GM19043 (cell line): ENCODE measurements around the gene CPED1.
"Not testable (repeated sequence)": the region's sequence is repeated elsewhere in the genome, so short reads cannot be mapped to it uniquely, and the experiment has no call there.

Experiments
- ATAC-seq: cut with Tn5 transposase; IDR thresholded peaks from one replicate; pipeline ENCODE4 v1.9.1; 2021; ENCODE audit warnings: low read depth; ENCODE audit not compliant: unreplicated experiment

The CPED1 gene

DNA sequence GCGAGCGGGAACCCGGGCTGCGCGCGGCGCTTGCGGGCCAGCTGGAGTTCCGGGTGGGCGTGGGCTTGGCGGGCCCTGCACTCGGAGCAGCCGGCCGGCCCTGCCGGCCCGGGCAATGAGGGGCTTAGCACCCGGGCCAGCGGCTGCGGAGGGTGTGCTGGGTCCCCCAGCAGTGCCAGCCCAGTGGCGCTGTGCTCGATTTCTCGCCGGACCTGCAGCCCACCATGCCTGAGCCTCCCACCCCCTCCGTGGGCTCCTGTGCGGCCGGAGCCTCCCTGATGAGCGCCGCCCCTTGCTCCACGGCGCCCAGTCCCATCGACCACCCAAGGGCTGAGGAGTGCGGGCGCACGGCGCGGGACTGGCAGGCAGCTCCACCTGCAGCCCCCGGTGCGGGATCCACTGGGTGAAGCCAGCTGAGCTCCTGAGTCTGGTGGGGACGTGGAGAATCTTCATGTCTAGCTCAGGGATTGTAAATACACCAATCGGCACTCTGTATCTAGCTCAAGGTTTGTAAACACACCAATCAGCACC lies 71.5 kb downstream of the CPED1 start:
- ATAC-seq = not testable (repeated sequence)

DNA sequence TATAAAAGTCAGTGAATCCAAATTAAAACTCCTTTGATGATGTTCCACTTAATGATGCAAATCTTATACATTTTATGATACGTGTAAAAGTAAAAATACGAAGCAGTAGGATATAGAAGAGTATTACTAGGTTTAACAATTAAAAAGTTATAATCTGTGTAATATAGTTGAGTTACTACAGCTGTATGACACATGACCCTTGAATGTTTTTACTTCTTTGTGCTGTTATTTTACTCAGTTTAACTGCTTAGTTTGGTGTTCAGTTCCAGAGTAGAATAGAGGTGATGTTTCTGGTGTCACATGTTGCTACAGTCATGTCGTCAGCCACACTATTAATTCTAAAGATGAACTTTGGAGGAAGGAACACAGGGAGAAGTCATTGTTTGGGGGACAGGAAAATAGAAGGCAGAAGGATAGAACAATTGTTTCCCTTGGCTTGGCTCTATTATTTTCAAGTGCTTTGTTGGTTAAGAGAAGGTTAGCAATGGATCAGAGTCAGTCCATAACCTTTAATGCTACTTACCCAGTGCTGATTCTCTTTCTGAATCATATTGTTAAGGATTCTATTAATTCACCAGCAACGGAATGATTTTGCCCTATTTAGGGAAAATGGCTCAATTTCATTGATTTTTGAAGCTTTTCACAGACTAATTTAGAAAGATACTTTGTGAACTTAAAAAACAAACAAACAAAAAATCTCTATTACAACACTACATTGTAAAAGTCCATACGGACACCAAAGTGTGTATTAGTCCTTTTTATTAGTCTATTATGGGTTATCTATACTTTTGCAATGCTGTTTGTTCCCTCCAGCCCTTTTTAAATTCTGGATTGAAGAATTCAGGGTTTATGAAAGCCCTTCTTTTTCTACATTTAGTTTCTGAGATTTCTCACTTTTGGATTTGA lies 73.4 kb downstream of the CPED1 start:
- ATAC-seq = no peak

DNA sequence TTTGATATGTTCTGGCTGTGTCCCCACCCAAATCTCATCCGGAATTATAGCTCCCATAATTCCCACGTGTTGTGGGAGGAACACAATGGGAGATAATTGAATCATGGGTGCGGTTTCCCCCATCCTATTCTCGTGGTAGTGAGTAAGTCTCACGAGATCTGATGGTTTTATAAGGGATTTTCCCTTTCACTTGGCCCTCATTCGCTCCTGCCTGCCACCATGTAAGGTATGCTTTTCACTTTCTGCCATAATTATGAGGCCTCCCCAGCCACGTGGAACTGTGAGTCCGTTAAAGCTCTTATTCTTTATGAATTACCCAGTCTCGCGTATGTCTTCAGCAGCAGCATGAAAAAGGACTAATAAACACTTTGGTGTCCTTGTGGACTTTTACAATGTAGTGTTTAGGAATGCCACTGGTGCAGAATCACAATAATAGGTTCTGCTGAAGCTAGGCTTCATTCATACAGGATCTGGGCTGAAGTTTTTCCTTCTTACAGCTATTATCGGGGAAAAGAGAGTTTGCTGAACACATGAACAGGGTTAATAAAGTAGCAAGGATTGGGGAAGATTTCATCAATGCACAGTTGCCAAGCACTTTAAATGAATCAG lies 74.3 kb downstream of the CPED1 start:
- no peak for ATAC-seq

DNA sequence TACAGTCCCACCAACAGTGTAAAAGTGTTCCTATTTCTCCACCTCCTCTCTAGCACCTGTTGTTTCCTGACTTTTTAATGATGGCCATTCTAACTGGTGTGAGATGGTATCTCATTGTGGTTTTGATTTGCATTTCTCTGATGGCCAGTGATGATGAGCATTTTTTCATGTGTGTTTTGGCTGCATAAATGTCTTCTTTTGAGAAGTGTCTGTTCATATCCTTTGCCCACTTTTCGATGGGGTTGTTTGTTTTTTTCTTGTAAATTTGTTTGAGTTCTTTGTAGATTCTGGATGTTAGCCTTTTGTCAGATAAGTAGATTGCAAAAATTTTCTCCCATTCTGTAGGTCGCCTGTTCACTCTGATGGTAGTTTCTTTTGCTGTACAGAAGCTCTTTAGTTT lies 79.2 kb downstream of the CPED1 start:
- not testable (repeated sequence) for ATAC-seq

DNA sequence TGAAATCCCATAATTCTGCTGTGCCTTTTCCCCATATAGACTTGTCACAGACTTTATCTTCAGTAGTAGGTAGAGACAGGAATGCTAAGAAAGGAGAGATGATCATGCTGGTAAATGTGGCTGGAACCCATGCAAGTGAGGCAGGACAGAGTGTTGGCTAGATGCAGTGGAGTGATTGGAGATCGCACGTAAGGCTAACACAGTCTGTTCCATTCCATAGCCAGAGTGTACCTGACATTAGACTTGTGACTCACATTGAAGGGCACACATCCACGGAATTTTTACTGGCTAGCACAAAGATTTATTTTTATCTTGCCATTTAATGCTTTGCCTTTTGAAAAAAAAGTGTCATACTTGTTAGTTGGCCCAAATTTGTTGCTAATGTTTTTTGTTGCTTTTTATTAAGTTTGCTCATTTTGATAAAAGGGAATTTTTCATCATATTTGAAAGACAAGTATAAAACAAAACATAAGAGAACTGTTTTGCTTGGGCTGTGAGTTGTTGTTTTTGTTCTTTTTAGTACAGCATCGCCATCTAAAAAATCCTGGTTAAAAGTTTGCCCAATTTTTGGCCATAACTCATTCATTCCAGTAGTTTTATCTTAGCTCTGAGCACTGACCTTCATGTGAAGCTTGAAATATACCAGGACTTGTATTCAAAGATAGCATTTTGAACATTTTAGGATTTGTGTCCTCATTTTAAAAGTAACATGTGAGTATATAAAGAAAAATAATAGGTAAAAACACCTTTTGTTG lies 81.0 kb downstream of the CPED1 start:
- ATAC-seq = no peak

DNA sequence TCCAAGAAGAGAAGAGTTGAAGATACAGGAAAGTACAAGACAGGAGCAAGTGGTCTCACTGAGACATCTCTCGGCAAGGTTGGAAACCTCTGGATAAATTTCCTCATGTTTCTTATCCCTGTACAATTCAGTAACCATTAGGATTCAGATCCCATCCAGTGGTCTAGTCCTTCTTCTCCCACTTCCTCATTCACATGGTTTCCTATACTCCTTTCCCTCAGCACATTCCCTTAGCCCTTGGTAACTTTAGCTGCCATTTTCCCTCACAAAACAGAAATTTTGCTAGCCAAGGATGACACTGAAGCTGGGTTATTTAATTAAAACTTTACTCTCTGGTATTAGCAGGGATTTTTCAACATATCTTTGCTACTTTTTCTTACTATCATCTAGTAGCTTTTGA lies 82.6 kb downstream of the CPED1 start:
- ATAC-seq = no peak

DNA sequence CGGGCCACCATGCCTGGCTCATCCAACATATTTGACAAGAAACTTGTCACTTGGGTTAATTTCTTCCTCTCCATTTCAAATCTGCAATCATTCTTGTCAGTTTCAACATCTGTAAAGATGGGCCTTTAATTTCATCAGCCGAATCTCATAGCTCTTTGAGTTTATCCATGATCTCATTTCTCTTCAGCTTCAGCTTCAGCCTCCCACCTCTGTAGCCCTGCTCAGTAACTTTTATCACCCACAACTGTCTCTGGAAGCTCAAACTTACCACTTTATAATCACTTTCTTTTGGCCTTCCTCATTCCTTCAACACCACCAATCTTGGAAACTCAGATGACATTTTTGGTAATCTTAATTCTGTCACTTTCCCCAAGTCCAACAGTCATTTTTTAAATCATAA lies 83.2 kb downstream of the CPED1 start:
- no peak for ATAC-seq

DNA sequence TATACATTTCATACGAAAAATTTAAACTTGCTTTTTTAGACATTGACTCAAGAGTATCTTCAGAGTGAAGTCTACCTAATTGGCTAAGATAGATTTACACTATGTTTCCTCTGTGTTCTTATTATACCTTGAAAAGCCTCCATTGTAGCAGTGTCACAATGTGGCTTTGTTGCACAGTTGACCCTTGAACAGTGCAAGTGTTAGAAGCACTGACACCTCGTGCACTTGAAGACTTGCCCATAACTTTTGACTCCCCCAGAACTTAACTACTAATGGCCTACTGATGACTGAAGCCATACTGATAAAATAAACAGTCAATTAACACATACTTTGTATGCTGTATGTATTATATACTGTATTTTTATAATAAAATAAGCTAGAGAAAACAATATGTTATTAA lies 84.3 kb downstream of the CPED1 start:
- ATAC-seq = no peak

DNA sequence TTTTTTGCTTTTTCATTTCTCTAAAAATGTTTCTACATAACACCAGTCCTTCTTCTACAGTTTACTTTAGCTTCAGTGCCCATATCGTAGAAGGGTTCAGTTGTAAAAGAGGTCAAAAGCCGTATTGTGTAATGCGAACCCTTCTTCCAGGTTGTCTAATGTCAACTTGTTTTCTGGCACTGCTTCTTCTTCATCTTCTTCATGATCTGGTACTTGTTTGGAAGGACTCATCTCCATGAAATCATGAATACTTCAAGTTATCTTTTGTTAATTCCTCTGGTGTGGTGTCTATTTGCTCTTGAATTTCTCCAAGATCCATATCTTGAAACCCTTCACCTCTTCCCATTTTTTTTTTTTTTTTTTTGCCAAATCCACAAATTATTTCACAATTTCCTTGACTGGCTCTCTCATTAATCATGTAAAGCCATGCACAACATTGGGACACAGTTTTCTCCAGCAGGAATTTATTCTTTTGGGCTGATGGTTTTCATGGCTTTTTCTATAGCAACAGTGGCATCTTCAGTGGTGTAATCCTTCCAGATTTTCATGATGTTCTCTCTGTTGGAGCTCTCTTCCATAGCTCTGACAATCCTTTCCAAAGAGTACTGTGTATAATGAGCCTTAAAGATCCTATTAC lies 85.1 kb downstream of the CPED1 start:
- ATAC-seq = no peak

DNA sequence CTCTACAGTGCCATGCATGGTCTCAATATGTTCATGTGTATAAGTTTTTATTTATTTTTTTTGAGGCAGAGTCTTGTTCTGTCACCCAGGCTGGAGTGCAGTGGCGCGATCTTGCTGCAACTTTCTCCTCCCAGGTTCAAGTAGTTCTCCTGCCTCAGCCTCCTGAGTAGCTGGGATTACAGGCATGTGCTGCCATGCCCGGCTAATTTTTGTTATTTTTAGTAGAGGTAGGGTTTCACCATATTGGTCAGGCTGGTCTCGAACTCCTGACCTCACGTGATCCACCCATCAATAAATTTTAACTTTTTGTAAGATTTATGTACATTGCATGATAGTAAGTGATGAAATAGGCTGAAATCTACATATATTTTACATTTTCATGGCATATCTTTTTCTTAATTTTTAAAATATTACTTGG lies 86.9 kb downstream of the CPED1 start:
- ATAC-seq = not testable (repeated sequence)

DNA sequence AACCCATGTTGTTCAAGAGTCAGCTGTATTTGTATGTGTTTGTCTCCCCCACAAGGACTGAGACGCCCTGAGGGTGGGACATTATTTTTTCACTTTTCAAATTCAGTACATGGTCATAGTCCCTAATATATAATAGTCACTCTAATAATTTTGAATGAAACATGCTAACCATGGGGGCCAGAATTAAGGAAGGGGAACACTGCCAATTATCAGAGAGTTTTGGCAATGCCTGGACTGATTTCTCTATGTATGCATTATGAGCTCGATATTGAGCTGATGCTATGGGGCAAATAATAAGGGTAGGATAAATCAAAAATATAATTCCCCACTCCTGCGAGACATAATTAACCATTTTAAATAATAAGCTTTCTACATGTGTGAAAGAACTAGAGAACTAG lies 87.4 kb downstream of the CPED1 start:
- ATAC-seq = no peak

DNA sequence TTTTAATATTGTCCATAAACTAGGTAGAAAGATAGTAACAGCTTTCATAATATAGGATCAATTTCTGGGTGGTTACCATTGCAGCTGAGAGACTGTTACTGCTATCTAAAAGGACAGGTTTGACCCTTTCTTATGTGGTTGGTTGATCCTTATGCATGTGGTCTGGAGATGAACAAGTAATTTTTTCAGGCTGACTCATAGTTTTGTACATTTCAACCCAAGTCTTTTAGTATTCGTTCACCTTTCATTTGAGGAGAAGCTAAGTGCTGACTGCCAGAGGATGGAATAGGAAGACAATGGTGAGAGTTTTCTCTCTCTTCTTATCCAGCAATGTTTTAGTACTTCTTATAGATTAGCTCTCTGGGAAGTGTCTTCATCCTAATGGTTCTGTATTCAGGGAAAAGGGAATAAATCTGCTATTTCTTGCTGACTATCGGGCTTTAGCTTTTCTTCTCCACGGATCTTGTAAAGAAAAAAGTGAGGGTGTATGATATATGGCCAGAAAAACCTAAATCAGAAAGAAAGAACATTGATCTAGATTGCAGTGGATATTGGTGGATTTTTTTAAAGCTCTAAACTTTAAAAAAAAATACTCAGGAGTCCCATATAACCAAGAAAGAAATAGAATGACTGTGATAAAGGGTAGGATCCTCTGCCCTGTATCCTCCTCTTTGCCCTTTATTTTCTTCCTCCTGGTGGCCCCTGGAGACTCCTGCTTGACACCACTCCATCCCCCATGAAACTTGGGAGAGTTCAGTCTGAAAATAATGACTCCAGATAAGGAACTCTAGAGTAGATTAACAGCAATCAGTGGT lies 88.0 kb downstream of the CPED1 start:
- no peak for ATAC-seq

DNA sequence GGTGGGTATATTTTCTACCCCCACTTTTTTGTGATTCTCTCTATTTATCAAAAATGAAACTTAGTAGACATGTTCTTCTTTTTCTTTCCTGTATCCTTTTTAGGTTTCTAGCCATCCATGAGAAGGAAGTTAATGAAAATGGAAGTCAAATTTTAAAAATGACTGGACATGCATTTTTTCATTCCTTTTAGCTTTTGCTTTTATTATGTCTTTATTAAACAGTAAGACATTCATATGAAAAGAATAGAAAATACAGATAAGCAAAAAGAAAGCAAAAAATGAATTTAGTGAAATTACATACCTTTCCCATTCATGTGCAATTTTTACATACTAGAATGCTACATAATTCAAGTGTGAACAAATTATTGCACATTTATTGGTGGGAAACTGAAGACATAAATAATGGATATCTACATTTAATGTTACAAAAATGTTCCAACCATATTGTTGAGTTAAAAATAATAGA lies 88.7 kb downstream of the CPED1 start:
- ATAC-seq = no peak

DNA sequence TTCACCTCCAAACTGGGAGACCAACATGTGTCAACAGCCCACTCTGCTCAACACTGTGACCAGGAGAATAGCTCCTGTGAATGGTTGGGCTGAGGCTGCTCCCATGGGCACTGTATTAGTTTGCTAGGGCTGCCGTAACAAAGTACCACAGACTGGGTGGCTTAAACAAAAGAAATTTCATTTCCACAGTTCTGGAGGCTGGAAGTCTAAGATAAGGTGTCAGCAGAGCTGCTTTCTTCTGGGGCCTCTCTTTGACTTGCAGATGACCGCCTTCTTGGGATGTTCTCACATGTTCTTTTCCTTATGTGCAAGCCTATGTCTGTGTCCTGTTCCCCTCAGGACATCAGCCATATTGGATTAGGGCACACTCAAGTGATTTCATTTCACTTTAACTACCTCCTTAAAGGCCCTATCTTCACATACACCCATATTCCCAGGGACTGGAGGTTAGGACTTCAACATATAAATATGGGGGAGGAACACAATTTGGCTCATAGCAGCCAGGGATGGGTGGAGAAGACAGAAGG lies 90.3 kb downstream of the CPED1 start:
- ATAC-seq = no peak

DNA sequence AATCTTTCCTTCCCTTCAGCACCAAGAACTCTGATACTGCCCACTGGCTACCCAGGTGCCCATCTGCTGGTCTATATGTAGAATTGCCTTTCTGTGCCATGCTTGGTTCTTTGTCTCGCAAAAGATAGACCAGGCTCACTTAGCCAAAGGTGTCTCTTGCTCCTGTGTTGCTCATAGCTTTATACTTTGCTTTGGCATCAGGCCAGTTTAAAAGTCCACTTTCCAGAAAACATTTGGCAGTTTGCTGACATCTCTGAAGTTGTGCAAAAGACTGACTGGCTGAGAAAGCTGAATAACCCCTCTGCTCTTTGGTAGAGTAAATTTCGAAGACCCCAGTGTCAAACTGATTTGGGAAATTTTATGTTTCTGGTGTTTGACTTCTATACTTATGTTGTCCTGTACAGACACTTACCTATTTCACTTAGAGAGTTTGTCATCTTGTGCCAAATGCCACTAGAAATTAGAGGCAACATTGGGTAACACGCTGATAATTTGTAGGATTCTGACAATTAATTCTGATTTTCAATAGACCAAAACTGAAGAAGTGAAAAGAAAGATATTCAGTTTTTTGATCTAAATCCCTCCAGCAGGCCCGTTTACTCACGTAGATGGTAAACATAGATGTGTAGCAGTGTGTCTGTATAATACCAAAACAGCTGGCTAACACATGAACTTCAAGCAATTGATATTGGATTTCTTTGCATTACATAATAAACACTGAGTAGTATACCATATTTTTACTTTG lies 91.1 kb downstream of the CPED1 start:
- no peak for ATAC-seq

DNA sequence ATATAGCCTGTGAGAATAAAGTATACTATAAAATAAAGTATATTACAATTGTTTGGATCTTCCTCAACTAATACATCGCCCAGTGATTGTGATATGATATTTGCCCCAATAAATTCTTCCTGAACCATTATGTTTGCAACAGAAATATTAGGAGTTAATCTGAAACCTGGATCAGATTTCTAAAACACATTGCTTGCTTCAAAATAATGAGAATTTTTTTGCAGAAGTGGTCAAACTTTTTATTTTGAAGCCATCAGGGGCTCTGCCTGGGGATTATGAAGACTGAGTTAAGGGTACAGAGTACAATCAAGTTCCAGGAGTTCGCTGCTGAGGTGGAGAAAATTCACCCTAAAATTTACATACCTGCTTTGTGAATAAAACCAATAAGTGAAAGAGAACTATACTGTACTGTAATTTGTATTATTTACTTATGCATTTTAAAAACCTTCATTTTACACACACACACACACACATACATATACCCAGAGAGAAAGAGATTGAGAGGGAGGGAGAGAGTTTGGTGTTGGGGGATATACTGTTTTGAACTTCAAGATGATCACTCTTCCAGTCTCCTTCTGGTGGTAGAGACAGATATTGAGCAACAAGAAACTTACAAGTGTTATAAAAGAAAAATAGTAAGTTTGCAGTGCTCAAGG lies 91.9 kb downstream of the CPED1 start:
- ATAC-seq = no peak

DNA sequence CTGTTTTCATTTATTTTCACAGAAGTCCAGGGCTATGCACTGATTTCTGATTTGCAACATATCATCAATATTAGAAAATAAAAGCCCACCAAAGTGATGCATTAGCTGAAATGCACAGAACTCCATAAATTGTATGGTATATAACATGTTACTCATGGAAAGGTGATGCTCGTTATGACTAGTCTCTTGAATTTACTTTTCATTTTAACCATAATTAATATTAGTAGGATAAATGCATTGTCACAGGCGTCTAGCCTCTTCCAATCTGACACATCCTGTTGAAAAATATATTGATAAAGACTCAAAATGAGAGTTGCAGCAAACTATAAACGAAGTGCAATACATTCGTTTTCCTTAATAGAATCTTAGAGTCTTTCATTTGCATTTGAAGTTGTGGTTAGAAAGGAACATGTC lies 92.4 kb downstream of the CPED1 start:
- ATAC-seq = no peak

DNA sequence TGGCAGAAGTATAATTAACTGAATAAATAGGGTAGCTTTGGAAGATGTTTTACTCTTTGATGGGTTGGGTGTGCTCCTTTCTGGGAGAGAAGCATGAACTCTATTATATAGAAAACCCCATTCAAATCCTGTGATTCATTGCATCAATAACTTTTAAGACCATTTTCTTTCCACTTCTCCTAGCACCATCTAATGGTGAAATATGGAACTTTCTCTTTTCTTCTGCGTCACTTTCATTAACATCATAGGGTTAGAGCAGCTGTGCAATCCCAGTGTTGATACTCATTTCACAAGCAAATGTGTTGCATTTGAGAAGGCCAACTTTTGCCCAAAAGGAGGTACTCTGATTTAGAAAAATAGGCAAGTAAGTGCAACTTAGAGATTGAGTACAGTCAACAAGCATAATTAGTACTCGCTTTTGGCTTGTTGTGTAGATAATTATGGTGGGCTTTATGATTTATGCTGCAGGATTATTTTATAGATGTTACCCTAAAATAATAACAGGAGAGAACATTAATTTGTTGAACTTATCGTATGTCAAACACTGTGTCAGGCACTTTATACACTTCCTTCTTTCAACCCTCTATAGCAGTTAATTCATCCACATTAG lies 92.9 kb downstream of the CPED1 start:
- ATAC-seq = peak; percentile 64
